LHCN-M2 (cell line): ENCODE data around the gene RCCD1. TPM values are rescaled to one million over a fixed set of nuclear protein-coding genes. Genes with fewer than 3 reads are reported as not detected.
"Not testable (repeated sequence)": the region's sequence is repeated elsewhere in the genome, so short reads cannot be mapped to it uniquely, and the experiment has no call there.

ENCODE experiments used
- DNase-seq: peaks from one replicate; pipeline ENCODE4 v3.0.0-alpha.2; 2012; ENCODE audit warnings: low read depth
- total RNA-seq: library from RNA; depleted of rRNA; stranded (reverse); fragments of >200 nt; gene quantifications from 2 replicates; pipeline ENCODE4 v1.2.3, GENCODE V29; 2014

RCCD1 gene
- total RNA-seq, 1 experiment from 2014 or later: 21.9 TPM

GRCh38 chr15:90918034-90918788 lies 36.5 kb upstream of the RCCD1 start:
- DNase-seq: no peak

GRCh38 chr15:90918835-90919234 lies 35.8 kb upstream of the RCCD1 start:
- DNase-seq: no peak

GRCh38 chr15:90921887-90922286 lies 32.8 kb upstream of the RCCD1 start:
- no peak for DNase-seq

- not testable (repeated sequence) for DNase-seq
Measured at GRCh38 chr15:90922712-90923322, 31.9 kb upstream of the RCCD1 start.

GRCh38 chr15:90924375-90924774 lies 30.3 kb upstream of the RCCD1 start:
- no peak for DNase-seq

GRCh38 chr15:90926766-90927165 lies 27.9 kb upstream of the RCCD1 start:
- DNase-seq: not testable (repeated sequence)

- not testable (repeated sequence) for DNase-seq
Measured at GRCh38 chr15:90928106-90928505, 26.6 kb upstream of the RCCD1 start.

- DNase-seq: no peak
Measured at GRCh38 chr15:90929246-90930019, 25.3 kb upstream of the RCCD1 start.

GRCh38 chr15:90930861-90931574 lies 23.7 kb upstream of the RCCD1 start:
- DNase-seq: no peak

GRCh38 chr15:90931575-90931827 lies 23.2 kb upstream of the RCCD1 start:
- DNase-seq: no peak

GRCh38 chr15:90931828-90932659 lies 22.6 kb upstream of the RCCD1 start, which contains the start of gene HDDC3:
Gene HDDC3 (minus strand): TSS chr15:90932549. CDS start chr15:90932540, 9 bp downstream.
- peak; percentile 80 for DNase-seq

GRCh38 chr15:90932660-90932991 lies 22.1 kb upstream of the RCCD1 start:
- DNase-seq: no peak

- DNase-seq: no peak
Measured at GRCh38 chr15:90933301-90933700, 21.4 kb upstream of the RCCD1 start.

GRCh38 chr15:90934256-90934948 lies 20.3 kb upstream of the RCCD1 start:
- DNase-seq: peak; percentile 77

GRCh38 chr15:90934949-90935751 lies 19.5 kb upstream of the RCCD1 start, which contains the start of gene UNC45A:
Gene UNC45A (plus strand): TSS chr15:90935285. CDS start chr15:90935325, 40 bp downstream.
- DNase-seq: peak; percentile 83

- DNase-seq: no peak
Measured at GRCh38 chr15:90936823-90937222, 17.9 kb upstream of the RCCD1 start.

GRCh38 chr15:90938261-90938660 lies 16.4 kb upstream of the RCCD1 start:
- DNase-seq: no peak

GRCh38 chr15:90939756-90940155 lies 14.9 kb upstream of the RCCD1 start:
- no peak for DNase-seq

- no peak for DNase-seq
Measured at GRCh38 chr15:90941038-90941437, 13.6 kb upstream of the RCCD1 start.
